K562 (cell line): ENCODE measurements around the gene CTF1. TPM values are rescaled to one million over a fixed set of nuclear protein-coding genes. Genes with fewer than 3 reads are reported as not detected.

Experiments used
- DIDO1 ChIP-seq: fragments of 450-650 bp; IDR thresholded peaks from 2 replicates; pipeline ENCODE4 v1.6.1; 2016; ENCODE audit warnings: low read depth, missing biosample characterization, missing genetic modification characterization
- GABPB1 ChIP-seq: sonication (generic); formaldehyde crosslinking; IDR thresholded peaks from 2 replicates; pipeline ENCODE4 v1.8.0; 2022; ENCODE audit warnings: mild to moderate bottlenecking, missing genetic modification reagents
- MEIS2 ChIP-seq: fragments of 450-650 bp; IDR thresholded peaks from 2 replicates; pipeline ENCODE4 v1.6.1; 2014; ENCODE audit warnings: mild to moderate bottlenecking; ENCODE audit not compliant: partially characterized antibody
- NR2C2 ChIP-seq, 2 experiments: fragments of 200-800 bp in 1 of 2; sonication (Bioruptor generic) in 1 of 2; sonication (generic) in 1 of 2; formaldehyde crosslinking in 1 of 2; IDR thresholded peaks; 2 replicates each; pipeline versions ENCODE4 v1.6.1 to v1.8.0; 2016 to 2022; ENCODE audit warnings: mild to moderate bottlenecking in 1 of 2, missing compliant biosample characterization in 1 of 2, missing genetic modification characterization in 1 of 2, missing genetic modification reagents in 1 of 2
- NR2F6 ChIP-seq: fragments of 450-650 bp; formaldehyde crosslinking; IDR thresholded peaks from 2 replicates; pipeline ENCODE4 v1.4.0; 2020; ENCODE audit warnings: mild to moderate bottlenecking
- PHTF2 ChIP-seq: fragments of 250-450 bp; sonication (Bioruptor Pico); IDR thresholded peaks from 2 replicates; pipeline ENCODE4 v1.5.0; 2021; ENCODE audit warnings: mild to moderate bottlenecking
- SMARCA4 ChIP-seq: fragments of 450-650 bp; IDR thresholded peaks from 2 replicates; pipeline ENCODE4 v1.6.1; 2016
- TCF7 ChIP-seq: sonication (generic); IDR thresholded peaks from 2 replicates; pipeline ENCODE4 v1.6.1; 2016; ENCODE audit warnings: antibody characterized with exemption, borderline replicate concordance
- TSC22D4 ChIP-seq: fragments of 450-650 bp; IDR thresholded peaks from 2 replicates; pipeline ENCODE4 v1.6.1; 2016; ENCODE audit warnings: missing genetic modification characterization, missing biosample characterization, control low read depth
- ZNF551 ChIP-seq: fragments of 250-450 bp; sonication (Bioruptor Pico); IDR thresholded peaks from 2 replicates; pipeline ENCODE4 v1.5.0; 2021; ENCODE audit warnings: mild to moderate bottlenecking, moderate library complexity
- ZNF583 ChIP-seq: fragments of 250-450 bp; sonication (Bioruptor Pico); IDR thresholded peaks from 2 replicates; pipeline ENCODE4 v1.4.0; 2020
- ZNF696 ChIP-seq: fragments of 250-450 bp; sonication (Bioruptor Pico); conservative IDR thresholded peaks from 2 replicates; pipeline ENCODE4 v1.4.0; 2020; ENCODE audit warnings: mild to moderate bottlenecking, moderate library complexity
- polyA plus RNA-seq, 8 experiments: library from polyadenylated mRNA; depleted of rRNA in 4 of 8; stranded (reverse) in 5 of 8; unstranded in 3 of 8; fragments of >200 nt; fragmentation: Nextera tagmentation in 2 of 8; fragmentation: Illumina TruSeq in 1 of 8; extraction: Ambion mirVana in 2 of 8; extraction: Trizol in 1 of 8; gene quantifications; 2 replicates each; pipeline versions ENCODE4 v1.2.1 to v1.2.3, GENCODE V29; 2011 to 2014; ENCODE audit warnings: inconsistent platforms in 1 of 8, missing spikeins in 1 of 8
- total RNA-seq, 7 experiments: library from RNA; depleted of rRNA in 6 of 7; stranded (reverse); fragments of >200 nt in 6 of 7; fragmentation: Illumina TruSeq in 2 of 7; extraction: Trizol in 2 of 7; gene quantifications; 2 replicates each; pipeline versions ENCODE4 v1.2.1 to v1.2.3, GENCODE V29; 2011 to 2021; ENCODE audit warnings: low replicate concordance in 1 of 7
- TF ChIP-seq, protein P1 (sequence below), 3 experiments: fragments of 200-800 bp in 1 of 3; sonication (Bioruptor generic) in 1 of 3; sonication (generic) in 1 of 3; formaldehyde crosslinking in 1 of 3; IDR thresholded peaks; 2 replicates each; pipeline versions ENCODE4 v1.6.1 to v1.8.0; 2016 to 2022; ENCODE audit warnings: mild to moderate bottlenecking in 2 of 3, missing compliant biosample characterization in 2 of 3, missing genetic modification characterization in 2 of 3, missing genetic modification reagents in 1 of 3
- TF ChIP-seq, protein P2 (sequence below): fragments of 250-450 bp; sonication (Bioruptor Pico); IDR thresholded peaks from 2 replicates; pipeline ENCODE4 v1.8.0; 2022; ENCODE audit warnings: moderate library complexity, mild to moderate bottlenecking, inconsistent platforms
- TF ChIP-seq, protein P3 (sequence below): fragments of 450-650 bp; formaldehyde crosslinking; IDR thresholded peaks from 2 replicates; pipeline ENCODE4 v1.4.0; 2020; ENCODE audit warnings: mild to moderate bottlenecking, mixed read lengths
- TF ChIP-seq, protein P4 (sequence below), 2 experiments: IDR thresholded peaks in 1 of 2; conservative IDR thresholded peaks in 1 of 2; 2 replicates each; pipeline ENCODE4 v1.6.1; 2016; ENCODE audit warnings: low read depth in 2 of 2, mild to moderate bottlenecking in 1 of 2, missing compliant biosample characterization in 1 of 2, missing genetic modification characterization in 1 of 2, moderate library complexity in 1 of 2
- TF ChIP-seq, protein P5 (sequence below): IDR thresholded peaks from 2 replicates; pipeline ENCODE4 v1.6.1; 2014; ENCODE audit warnings: antibody characterized with exemption

CTF1 gene
- total and polyA plus RNA-seq, 9 of the 15 experiments (the other 6 are each of a cell fraction or from before 2014, with no cell fraction given) = 0.24 to 2.5 (median 0.44) TPM

DNA sequence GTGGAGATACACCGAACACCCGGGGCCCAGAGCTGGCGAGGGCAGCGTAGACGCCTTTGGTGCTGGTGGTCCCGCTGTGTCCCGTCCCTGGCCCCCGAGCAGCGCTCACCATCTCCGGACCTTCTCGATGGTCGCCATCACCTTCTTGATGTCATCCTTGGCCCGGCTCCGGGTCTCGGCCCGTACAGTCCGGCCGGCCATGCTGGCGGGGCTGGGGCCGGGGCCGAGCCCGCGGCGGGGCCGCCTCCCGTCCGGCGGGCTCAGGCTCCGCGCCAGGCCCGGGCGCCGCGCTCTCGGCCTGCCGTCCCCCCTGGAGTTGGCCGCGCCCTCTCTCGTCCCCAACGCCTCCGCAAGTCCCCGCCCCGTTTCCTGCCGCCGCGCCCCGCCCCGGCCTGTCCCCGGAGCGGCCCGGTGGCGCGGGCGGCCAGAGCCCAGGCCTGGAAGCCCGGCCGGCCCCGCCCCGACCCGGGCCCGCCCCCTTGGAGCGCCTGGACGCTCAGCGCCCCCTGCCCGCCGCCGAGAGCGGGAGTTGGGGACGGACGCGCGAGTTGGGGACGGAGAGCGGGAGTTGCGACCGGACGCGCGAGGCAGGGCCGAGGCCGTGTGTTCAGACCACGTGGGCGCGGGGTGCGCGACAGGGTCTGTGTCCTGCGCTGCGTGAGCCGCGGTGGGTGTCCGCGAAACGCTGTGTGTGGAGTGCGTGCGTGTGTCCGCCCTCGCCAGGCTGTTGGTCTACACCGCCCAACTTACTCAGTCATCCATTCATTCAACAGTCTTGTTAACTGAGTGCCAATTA is 2.5 kb upstream of the CTF1 start, which contains the start of gene BCL7C (continued):
- TF ChIP-seq NR2F6 (CRISPR knock-in tag) (no peak), NR2C2 (CRISPR knock-in tag; IDR thresholded peaks at IDR 0.05) (peak; percentile 88), NR2C2 (tag; IDR thresholded peaks at IDR 0.05) (peak; percentile 47; the same call in 1 of the 2 replicates), GABPB1 (peak; percentile 91), DIDO1 (tag) (no peak), ZNF551 (CRISPR knock-in tag) (no peak), MEIS2 (no peak), SMARCA4 (no peak), ZNF583 (peak; percentile 78; the same call in 1 of the 2 replicates), TSC22D4 (tag) (no peak), PHTF2 (CRISPR knock-in tag) (no peak), ZNF696 (CRISPR knock-in tag) (no peak), TCF7 (no peak)
- TF ChIP-seq, protein P1, sequence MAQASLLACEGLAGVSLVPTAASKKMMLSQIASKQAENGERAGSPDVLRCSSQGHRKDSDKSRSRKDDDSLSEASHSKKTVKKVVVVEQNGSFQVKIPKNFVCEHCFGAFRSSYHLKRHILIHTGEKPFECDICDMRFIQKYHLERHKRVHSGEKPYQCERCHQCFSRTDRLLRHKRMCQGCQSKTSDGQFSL (CRISPR knock-in tag; IDR thresholded peaks at IDR 0.05) = peak; percentile 77
- TF ChIP-seq, protein P1 (tag; IDR thresholded peaks at IDR 0.05) = no peak
- TF ChIP-seq, protein P2, sequence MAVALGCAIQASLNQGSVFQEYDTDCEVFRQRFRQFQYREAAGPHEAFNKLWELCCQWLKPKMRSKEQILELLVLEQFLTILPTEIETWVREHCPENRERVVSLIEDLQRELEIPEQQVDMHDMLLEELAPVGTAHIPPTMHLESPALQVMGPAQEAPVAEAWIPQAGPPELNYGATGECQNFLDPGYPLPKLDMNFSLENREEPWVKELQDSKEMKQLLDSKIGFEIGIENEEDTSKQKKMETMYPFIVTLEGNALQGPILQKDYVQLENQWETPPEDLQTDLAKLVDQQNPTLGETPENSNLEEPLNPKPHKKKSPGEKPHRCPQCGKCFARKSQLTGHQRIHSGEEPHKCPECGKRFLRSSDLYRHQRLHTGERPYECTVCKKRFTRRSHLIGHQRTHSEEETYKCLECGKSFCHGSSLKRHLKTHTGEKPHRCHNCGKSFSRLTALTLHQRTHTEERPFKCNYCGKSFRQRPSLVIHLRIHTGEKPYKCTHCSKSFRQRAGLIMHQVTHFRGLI (CRISPR knock-in tag) = no peak
- TF ChIP-seq, protein P3, sequence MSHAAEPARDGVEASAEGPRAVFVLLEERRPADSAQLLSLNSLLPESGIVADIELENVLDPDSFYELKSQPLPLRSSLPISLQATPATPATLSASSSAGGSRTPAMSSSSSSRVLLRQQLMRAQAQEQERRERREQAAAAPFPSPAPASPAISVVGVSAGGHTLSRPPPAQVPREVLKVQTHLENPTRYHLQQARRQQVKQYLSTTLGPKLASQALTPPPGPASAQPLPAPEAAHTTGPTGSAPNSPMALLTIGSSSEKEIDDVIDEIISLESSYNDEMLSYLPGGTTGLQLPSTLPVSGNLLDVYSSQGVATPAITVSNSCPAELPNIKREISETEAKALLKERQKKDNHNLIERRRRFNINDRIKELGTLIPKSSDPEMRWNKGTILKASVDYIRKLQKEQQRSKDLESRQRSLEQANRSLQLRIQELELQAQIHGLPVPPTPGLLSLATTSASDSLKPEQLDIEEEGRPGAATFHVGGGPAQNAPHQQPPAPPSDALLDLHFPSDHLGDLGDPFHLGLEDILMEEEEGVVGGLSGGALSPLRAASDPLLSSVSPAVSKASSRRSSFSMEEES (CRISPR knock-in tag) = no peak
- TF ChIP-seq, protein P4, sequence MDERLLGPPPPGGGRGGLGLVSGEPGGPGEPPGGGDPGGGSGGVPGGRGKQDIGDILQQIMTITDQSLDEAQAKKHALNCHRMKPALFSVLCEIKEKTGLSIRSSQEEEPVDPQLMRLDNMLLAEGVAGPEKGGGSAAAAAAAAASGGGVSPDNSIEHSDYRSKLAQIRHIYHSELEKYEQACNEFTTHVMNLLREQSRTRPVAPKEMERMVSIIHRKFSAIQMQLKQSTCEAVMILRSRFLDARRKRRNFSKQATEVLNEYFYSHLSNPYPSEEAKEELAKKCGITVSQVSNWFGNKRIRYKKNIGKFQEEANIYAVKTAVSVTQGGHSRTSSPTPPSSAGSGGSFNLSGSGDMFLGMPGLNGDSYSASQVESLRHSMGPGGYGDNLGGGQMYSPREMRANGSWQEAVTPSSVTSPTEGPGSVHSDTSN (CRISPR knock-in tag; IDR thresholded peaks at IDR 0.05; ENCODE audit: low read depth) = no peak
- TF ChIP-seq, protein P4 (tag; conservative IDR thresholded peaks at IDR 0.05; ENCODE audit: low read depth) = no peak
- TF ChIP-seq, protein P5, sequence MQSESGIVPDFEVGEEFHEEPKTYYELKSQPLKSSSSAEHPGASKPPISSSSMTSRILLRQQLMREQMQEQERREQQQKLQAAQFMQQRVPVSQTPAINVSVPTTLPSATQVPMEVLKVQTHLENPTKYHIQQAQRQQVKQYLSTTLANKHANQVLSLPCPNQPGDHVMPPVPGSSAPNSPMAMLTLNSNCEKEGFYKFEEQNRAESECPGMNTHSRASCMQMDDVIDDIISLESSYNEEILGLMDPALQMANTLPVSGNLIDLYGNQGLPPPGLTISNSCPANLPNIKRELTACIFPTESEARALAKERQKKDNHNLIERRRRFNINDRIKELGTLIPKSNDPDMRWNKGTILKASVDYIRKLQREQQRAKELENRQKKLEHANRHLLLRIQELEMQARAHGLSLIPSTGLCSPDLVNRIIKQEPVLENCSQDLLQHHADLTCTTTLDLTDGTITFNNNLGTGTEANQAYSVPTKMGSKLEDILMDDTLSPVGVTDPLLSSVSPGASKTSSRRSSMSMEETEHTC = no peak
